HCT116 (cell line): Measurements from ENCODE around the gene FBN1. TPM values are rescaled to one million over a fixed set of nuclear protein-coding genes. Genes with fewer than 3 reads are reported as not detected.

ENCODE experiments used
- ATAC-seq: fragments of 200-7000 bp; cut with Tn5 transposase; 2 replicates; pipeline ENCODE4 v1.9.1; 2020; ENCODE audit warnings: mild to moderate bottlenecking, moderate library complexity
- BruUV-seq: library from RNA; stranded (reverse); fragments of 400-500 nt; replicated peaks from 2 replicates; lab custom pipeline; 2021; lab: Mats Ljungman, UMichigan
- CTCF ChIA-PET: fragments of 300-600 bp; sonication (Branson Sonifier 250); formaldehyde crosslinking; loops from one replicate; lab custom pipeline; 2021; ENCODE audit warnings: antibody characterized with exemption; lab: Charles Lee
- POLR2A ChIA-PET: fragments of 300-600, 350-600 bp; sonication (Branson Sonifier 250); formaldehyde crosslinking; loops from one replicate; lab custom pipeline; 2021; ENCODE audit warnings: antibody characterized with exemption; lab: Charles Lee
- RAD21 ChIA-PET, 2 experiments: fragments of 300-600 bp; sonication (Branson Sonifier 250); formaldehyde crosslinking; loops; one replicate each; lab custom pipeline; 2023; ENCODE audit warnings: low total read pairs in 2 of 2; ENCODE audit not compliant: uncharacterized antibody in 2 of 2, unreplicated experiment in 2 of 2, low non-redundant PET in 1 of 2; lab: Charles Lee
- DNase-seq: peaks from one replicate; pipeline ENCODE4 v3.0.0-alpha.2; 2010; ENCODE audit warnings: low read depth, low spot score
- H2AFZ ChIP-seq: fragments of 200-600 bp; shearing (Covaris generic), sonication (generic); 2 replicates; pipeline ENCODE4 v1.6.1; 2017; ENCODE audit warnings: low read depth, mixed run types, mixed read lengths, antibody characterized with exemption, low read length; ENCODE audit not compliant: poor library complexity, severe bottlenecking
- H3K27ac ChIP-seq: 2 replicates; pipeline ENCODE4 v1.5.1; 2012; ENCODE audit warnings: low read depth, low read length
- H3K27me3 ChIP-seq: fragments of 200-600 bp; sonication (generic); 2 replicates; pipeline ENCODE4 v1.6.1; 2016; ENCODE audit warnings: mixed run types, low read length, mixed read lengths; ENCODE audit not compliant: insufficient read depth
- H3K36me3 ChIP-seq, 2 experiments: fragments of 200-500 bp in 1 of 2; fragments of 200-600 bp in 1 of 2; sonication (Bioruptor generic) in 1 of 2; sonication (generic) in 1 of 2; 2 replicates each; pipeline versions ENCODE4 v1.5.1 to v1.6.1; 2014 to 2016; ENCODE audit warnings: low read length in 2 of 2, inconsistent platforms in 1 of 2, mixed read lengths in 1 of 2, mixed run types in 1 of 2; ENCODE audit not compliant: insufficient read depth in 2 of 2, control insufficient read depth in 1 of 2
- H3K4me1 ChIP-seq, 2 experiments: fragments of 200-600 bp in 1 of 2; sonication (generic) in 1 of 2; 2 replicates each; pipeline versions ENCODE4 v1.5.1 to v1.6.1; 2012 to 2017; ENCODE audit warnings: low read length in 2 of 2, inconsistent platforms in 1 of 2, mild to moderate bottlenecking in 1 of 2, mixed read lengths in 1 of 2, mixed run types in 1 of 2, moderate library complexity in 1 of 2; ENCODE audit not compliant: insufficient read depth in 2 of 2, control insufficient read depth in 1 of 2
- H3K4me2 ChIP-seq: fragments of 200-600 bp; sonication (generic); 2 replicates; pipeline ENCODE4 v1.6.1; 2017; ENCODE audit warnings: mixed run types, low read length, mixed read lengths
- H3K4me3 ChIP-seq, 2 experiments: fragments of 200-600 bp in 1 of 2; sonication (generic) in 1 of 2; replicated peaks in 1 of 2; 2 replicates each; pipeline ENCODE4 v1.5.1; 2011 to 2016; ENCODE audit warnings: low read length in 2 of 2, control low read depth in 1 of 2, low read depth in 1 of 2, mild to moderate bottlenecking in 1 of 2, mixed read lengths in 1 of 2, mixed run types in 1 of 2
- H3K79me2 ChIP-seq: fragments of 200-600 bp; sonication (generic); 2 replicates; pipeline ENCODE4 v1.6.1; 2017; ENCODE audit warnings: mild to moderate bottlenecking, mixed run types, low read length, moderate library complexity, mixed read lengths; ENCODE audit not compliant: insufficient read depth
- H3K9ac ChIP-seq: fragments of 200-600 bp; sonication (generic); 2 replicates; pipeline ENCODE4 v1.6.1; 2016; ENCODE audit warnings: low read length, mixed read lengths
- H3K9me2 ChIP-seq: fragments of 200-600 bp; sonication (generic), shearing (Covaris generic); 2 replicates; pipeline ENCODE4 v1.6.1; 2017; ENCODE audit warnings: mixed run types, mild to moderate bottlenecking, moderate library complexity; ENCODE audit not compliant: insufficient read depth
- H3K9me3 ChIP-seq, 2 experiments: fragments of 200-500 bp in 1 of 2; fragments of 200-600 bp in 1 of 2; sonication (Bioruptor generic) in 1 of 2; sonication (generic) in 1 of 2; 2 replicates each; pipeline ENCODE4 v1.6.1; 2014 to 2017; ENCODE audit warnings: low read length in 2 of 2, mixed read lengths in 2 of 2, inconsistent platforms in 1 of 2, low read depth in 1 of 2, mild to moderate bottlenecking in 1 of 2, mixed run types in 1 of 2, moderate library complexity in 1 of 2; ENCODE audit not compliant: control insufficient read depth in 1 of 2, insufficient read depth in 1 of 2
- H4K20me1 ChIP-seq: fragments of 200-600 bp; sonication (generic), shearing (Covaris generic); 2 replicates; pipeline ENCODE4 v1.6.1; 2017; ENCODE audit warnings: mixed run types, mild to moderate bottlenecking, moderate library complexity; ENCODE audit not compliant: insufficient read depth
- ATF3 ChIP-seq: IDR thresholded peaks from 2 replicates; pipeline ENCODE4 v1.6.1; 2012
- CBX3 ChIP-seq: IDR thresholded peaks from 2 replicates; pipeline ENCODE4 v1.6.1; 2012; ENCODE audit warnings: low read depth
- ELF1 ChIP-seq: IDR thresholded peaks from 2 replicates; pipeline ENCODE4 v1.6.1; 2012; ENCODE audit warnings: low read depth, borderline replicate concordance
- EZH2 ChIP-seq: fragments of 200-600 bp; sonication (generic); IDR thresholded peaks from 2 replicates; pipeline ENCODE4 v1.6.1; 2017; ENCODE audit warnings: antibody characterized with exemption, mixed run types
- EZH2phosphoT487 ChIP-seq: fragments of 200-600 bp; IDR thresholded peaks from 2 replicates; pipeline ENCODE4 v1.6.1; 2018; ENCODE audit warnings: antibody characterized with exemption, borderline replicate concordance
- MAX ChIP-seq: IDR thresholded peaks from 2 replicates; pipeline ENCODE4 v1.6.1; 2012
- POLR2AphosphoS5 ChIP-seq: IDR thresholded peaks from 2 replicates; pipeline ENCODE4 v1.6.1; 2011; ENCODE audit warnings: mild to moderate bottlenecking, low read depth, low read length, moderate library complexity
- REST ChIP-seq: IDR thresholded peaks from 2 replicates; pipeline ENCODE4 v1.6.1; 2012; ENCODE audit warnings: low read depth
- SP1 ChIP-seq: IDR thresholded peaks from 2 replicates; pipeline ENCODE4 v1.6.1; 2012; ENCODE audit warnings: low read depth
- TCF7L2 ChIP-seq: IDR thresholded peaks from 2 replicates; pipeline ENCODE4 v1.7.0; 2011; ENCODE audit warnings: borderline replicate concordance, inconsistent platforms; ENCODE audit not compliant: insufficient read depth, insufficient read length; ENCODE audit errors: extremely low read depth
- intact Hi-C: fragments of 100-400 bp; cut with micrococcal nuclease; formaldehyde crosslinking; loops from 2 replicates; pipeline ENCODE4 v1.10.0; 2022
- total RNA-seq: library from RNA; stranded (reverse); gene quantifications from one replicate; pipeline ENCODE4 v1.2.1, GENCODE V29; 2021; ENCODE audit not compliant: unreplicated experiment

The FBN1 gene
- total RNA-seq, 1 experiment from 2014 or later, result 1.7 TPM

- TF ChIP-seq TCF7L2 (no peak), MAX (no peak), CBX3 (no peak)
- TF ChIP-seq, all 23 proteins: peak for 0
Observed at GRCh38 chr15:48678851-48679250, 33.3 kb upstream of the FBN1 start (continued).

- POLR2A ChIA-PET, result no interaction called here
- CTCF ChIA-PET, result no interaction called here
- no peaks in the 10 kb centered on the region for H3K4me1 ChIP-seq
- no peak overlapping the region for H3K4me2 ChIP-seq
- intact Hi-C loops, result no loop called here
- H3K27me3 ChIP-seq, result no peaks in the 10 kb centered on the region
- H3K4me3 ChIP-seq, result no peak overlapping the region
- ATAC-seq (no peak), DNase-seq (no peak)
- TF ChIP-seq POLR2AphosphoS5, result no peak
- no peak for TF ChIP-seq ELF1
- TF ChIP-seq EZH2phosphoT487, result no peak
- no peak for TF ChIP-seq EZH2
- no peak for TF ChIP-seq REST
- TF ChIP-seq ATF3, result no peak
- TF ChIP-seq SP1, result no peak
- TF ChIP-seq TCF7L2, result no peak
- H3K9me3 ChIP-seq, result no peaks in the 10 kb centered on the region
- H3K27ac ChIP-seq, result no peak overlapping the region
- H3K36me3 ChIP-seq, result no peaks in the 10 kb centered on the region
- no peak overlapping the region for H3K9ac ChIP-seq
- H3K9me2 ChIP-seq, result no peaks in the 10 kb centered on the region
- BruUV-seq, result no TSS peak
- RAD21 ChIA-PET, result no interaction called here
- no peak overlapping the region for H2AFZ ChIP-seq
- H4K20me1 ChIP-seq, result no peaks in the 10 kb centered on the region
- H3K79me2 ChIP-seq, result no peaks in the 10 kb centered on the region
Observed at GRCh38 chr15:48677821-48678220, 32.3 kb upstream of the FBN1 start.
